K562 (cell line): Measurements from ENCODE around the gene GNG7. TPM values are rescaled to one million over a fixed set of nuclear protein-coding genes. Genes with fewer than 3 reads are reported as not detected.
"Not testable (repeated sequence)": the region's sequence is repeated elsewhere in the genome, so short reads cannot be mapped to it uniquely, and the experiment has no call there.

Experiments
- ATAC-seq: fragments of 200-7000 bp; cut with Tn5 transposase; 3 replicates; pipeline ENCODE4 v1.9.1; 2020; ENCODE audit warnings: moderate library complexity
- BruUV-seq: library from RNA; stranded (reverse); fragments of 400-500 nt; replicated peaks from 2 replicates; lab custom pipeline; 2021; lab: Mats Ljungman, UMichigan
- CTCF ChIA-PET: fragments of 300-600 bp; formaldehyde crosslinking; extraction: SDS; loops from one replicate; lab custom pipeline; 2021; ENCODE audit warnings: low intra/inter-chr PET ratio; lab: Yijun Ruan, JAX
- POLR2A ChIA-PET: fragments of 300-600, 350-650 bp; sonication (Branson Sonifier 250); formaldehyde crosslinking; extraction: SDS; loops from one replicate; lab custom pipeline; 2021; ENCODE audit warnings: antibody characterized with exemption, inconsistent platforms; lab: Yijun Ruan, JAX
- DNase-seq, 4 experiments: peaks; one replicate each; pipeline versions ENCODE4 v3.0.0 to v3.0.0-alpha.2; 2011 to 2018; ENCODE audit warnings: low spot score in 3 of 4, mixed read lengths in 3 of 4; ENCODE audit errors: extremely low read depth in 1 of 4
- FAIRE-seq: peaks from 2 replicates; lab custom pipeline; 2011; peaks lifted over from hg19 to GRCh38; lab: Jason Lieb, UNC
- H2AFZ ChIP-seq: 2 replicates; pipeline ENCODE4 v1.6.0; 2011; ENCODE audit warnings: low read depth, low read length, control low read depth, inconsistent platforms
- H3K27ac ChIP-seq: fragments of 200-600 bp; 3 replicates; pipeline ENCODE4 v1.8.0; 2011; ENCODE audit warnings: low read depth, mild to moderate bottlenecking, control low read depth, inconsistent platforms, low read length, moderate library complexity, mixed read lengths; ENCODE audit errors: extremely low read depth
- H3K27me3 ChIP-seq, 2 experiments: fragments of 300-600 bp in 1 of 2; 2 replicates in 1 of 2; 3 replicates in 1 of 2; pipeline versions ENCODE4 v1.6.0 to v1.8.0; 2011; ENCODE audit warnings: inconsistent platforms in 2 of 2, low read length in 2 of 2, mild to moderate bottlenecking in 1 of 2, mixed read lengths in 1 of 2, moderate library complexity in 1 of 2; ENCODE audit not compliant: control insufficient read depth in 2 of 2, insufficient read depth in 2 of 2
- H3K36me3 ChIP-seq: fragments of 300-600 bp; 3 replicates; pipeline ENCODE4 v1.8.0; 2011; ENCODE audit warnings: mild to moderate bottlenecking, low read length, inconsistent platforms; ENCODE audit not compliant: control insufficient read depth, insufficient read depth
- H3K4me1 ChIP-seq, 2 experiments: fragments of 200-600 bp in 1 of 2; replicated peaks in 1 of 2; 2 replicates in 1 of 2; 3 replicates in 1 of 2; pipeline versions ENCODE4 v1.5.1 to v1.8.0; 2011; ENCODE audit warnings: inconsistent platforms in 2 of 2, low read length in 2 of 2, mild to moderate bottlenecking in 1 of 2, mixed read lengths in 1 of 2, moderate library complexity in 1 of 2; ENCODE audit not compliant: control insufficient read depth in 2 of 2, insufficient read depth in 2 of 2
- H3K4me2 ChIP-seq: 2 replicates; pipeline ENCODE4 v1.6.1; 2011; ENCODE audit warnings: low read length, control low read depth, inconsistent platforms, mixed read lengths; ENCODE audit not compliant: insufficient read depth
- H3K4me3 ChIP-seq: fragments of 200-600 bp; sonication (generic), shearing (Covaris generic); 2 replicates; pipeline ENCODE4 v1.5.1; 2016; ENCODE audit warnings: control low read depth, inconsistent platforms
- H3K79me2 ChIP-seq: fragments of 200-600 bp; 3 replicates; pipeline ENCODE4 v1.8.0; 2011; ENCODE audit warnings: low read length, inconsistent platforms; ENCODE audit not compliant: control insufficient read depth, insufficient read depth
- H3K9ac ChIP-seq, 2 experiments: 2 replicates each; pipeline versions ENCODE4 v1.6.0 to v1.6.1; 2011; ENCODE audit warnings: low read depth in 2 of 2, low read length in 2 of 2, control low read depth in 1 of 2, inconsistent platforms in 1 of 2, mild to moderate bottlenecking in 1 of 2, mixed read lengths in 1 of 2; ENCODE audit not compliant: insufficient read depth in 1 of 2
- H3K9me1 ChIP-seq: one replicate; pipeline ENCODE4 v1.6.0; 2011; ENCODE audit warnings: inconsistent platforms, mild to moderate bottlenecking, low read length, moderate library complexity; ENCODE audit not compliant: control insufficient read depth, insufficient read depth
- H3K9me3 ChIP-seq: replicated peaks from 2 replicates; pipeline ENCODE4 v1.5.1; 2011; ENCODE audit warnings: low read depth, low read length, inconsistent platforms; ENCODE audit not compliant: control insufficient read depth, insufficient read depth
- H4K20me1 ChIP-seq: replicated peaks from 2 replicates; pipeline ENCODE4 v1.6.1; 2011; ENCODE audit warnings: low read length, inconsistent platforms, mixed read lengths; ENCODE audit not compliant: control insufficient read depth, insufficient read depth
- BHLHE40 ChIP-seq: IDR thresholded peaks from 2 replicates; pipeline ENCODE4 v1.6.1; 2011; ENCODE audit warnings: low read length, improper control_type of control experiment
- WGBS: fragments of 100-300 bp; shearing (Covaris generic); methylation state at CpG from one replicate; pipeline ENCODE4 v1.1.6; 2016; ENCODE audit warnings: low coverage, mixed read lengths; ENCODE audit not compliant: insufficient coverage; ENCODE audit errors: missing lambda C conversion rate; 5-methylcytosine and 5-hydroxymethylcytosine counted together
- in situ Hi-C: fragments of 300-500 bp; cut with MboI; formaldehyde crosslinking; loops from 4 replicates; pipeline ENCODE4 v1.15.0; 2018; ENCODE audit warnings: inconsistent platforms, mixed read lengths
- intact Hi-C: fragments of 100-400 bp; cut with micrococcal nuclease; formaldehyde crosslinking; loops from 2 replicates; pipeline ENCODE4 v1.14.2; 2022
- polyA plus RNA-seq, 8 experiments: library from polyadenylated mRNA; depleted of rRNA in 4 of 8; stranded (reverse) in 5 of 8; unstranded in 3 of 8; fragments of >200 nt; fragmentation: Nextera tagmentation in 2 of 8; fragmentation: Illumina TruSeq in 1 of 8; extraction: Ambion mirVana in 2 of 8; extraction: Trizol in 1 of 8; gene quantifications; 2 replicates each; pipeline versions ENCODE4 v1.2.1 to v1.2.3, GENCODE V29; 2011 to 2014; ENCODE audit warnings: inconsistent platforms in 1 of 8, missing spikeins in 1 of 8
- total RNA-seq, 7 experiments: library from RNA; depleted of rRNA in 6 of 7; stranded (reverse); fragments of >200 nt in 6 of 7; fragmentation: Illumina TruSeq in 2 of 7; extraction: Trizol in 2 of 7; gene quantifications; 2 replicates each; pipeline versions ENCODE4 v1.2.1 to v1.2.3, GENCODE V29; 2011 to 2021; ENCODE audit warnings: low replicate concordance in 1 of 7
- TF ChIP-seq, protein P1 (sequence below), 3 experiments: fragments of 200-800 bp in 1 of 3; sonication (Bioruptor generic) in 1 of 3; sonication (generic) in 1 of 3; formaldehyde crosslinking in 1 of 3; IDR thresholded peaks; 2 replicates each; pipeline versions ENCODE4 v1.6.1 to v1.8.0; 2016 to 2022; ENCODE audit warnings: mild to moderate bottlenecking in 2 of 3, missing compliant biosample characterization in 2 of 3, missing genetic modification characterization in 2 of 3, missing genetic modification reagents in 1 of 3

Gene GNG7
- total and polyA plus RNA-seq, 9 of the 15 experiments (the other 6 are each of a cell fraction or from before 2014, with no cell fraction given) = 0.01 to 0.20 (median 0.06) TPM; not detected in 1

GRCh38 chr19:2580396-2580795, 122.1 kb downstream of the GNG7 start:
- H3K9me3 ChIP-seq, BruUV-seq, H3K79me2 ChIP-seq, H4K20me1 ChIP-seq, H3K9me1 ChIP-seq, intact Hi-C loops, H2AFZ ChIP-seq, H3K9ac ChIP-seq, ATAC-seq, in situ Hi-C loops, H3K36me3 ChIP-seq, H3K27ac ChIP-seq, FAIRE-seq, H3K4me3 ChIP-seq, H3K4me2 ChIP-seq, DNase-seq: not testable (repeated sequence)
- POLR2A ChIA-PET = interaction anchor here (1.1 to 3.0 kb wide), 2 partner anchors 103 to 115 kb away, joined by 3 to 26 read pairs; partner anchors contain the start of gene GADD45B
- Histone ChIP-seq H3K27me3 (peaks cover 0 to 29% of the 10 kb centered on the region in 2 experiments; a peak in 3 of 5 replicates), H3K4me1 (peaks cover 0 to 22% of the 10 kb centered on the region in 2 experiments; a peak in 2 of 5 replicates)
- 9% methylated on average over 4 of the region's 5 CpGs for WGBS
- CTCF ChIA-PET = interaction anchor here (0.7 to 3.5 kb wide), 3 partner anchors 30 to 190 kb away, joined by 3 to 47 read pairs (median 6); partner anchors contain the start of gene GADD45B

DNA sequence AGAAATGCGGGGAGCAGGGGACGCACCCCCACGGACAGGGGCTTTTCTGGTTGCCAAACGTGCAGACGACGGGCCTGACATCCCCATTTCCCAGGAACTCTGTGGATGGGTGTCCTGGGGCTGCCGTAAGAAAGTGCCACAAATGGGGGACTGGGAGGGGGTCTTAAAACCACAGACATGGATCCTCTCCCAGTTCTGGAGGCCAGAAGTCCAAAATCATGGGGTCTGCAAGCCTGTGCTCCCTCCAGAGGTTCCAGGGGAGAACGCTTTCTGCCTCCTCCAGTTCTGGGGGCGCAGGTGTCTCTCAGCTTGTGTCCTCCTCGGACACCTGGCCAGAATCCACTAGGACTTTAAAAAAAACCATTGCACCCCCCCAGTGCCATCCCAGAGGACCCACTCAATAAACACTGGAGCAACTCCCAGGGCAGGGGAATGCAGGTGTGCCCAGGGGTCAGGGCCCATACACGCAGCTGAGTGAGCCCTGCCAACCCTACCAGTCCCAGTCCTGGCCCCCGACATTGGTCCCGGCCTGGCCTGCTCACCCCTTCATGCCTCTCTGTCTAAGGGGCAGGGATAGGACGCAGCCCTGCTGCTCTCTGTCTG, 122.7 kb downstream of the GNG7 start:
- H3K27ac ChIP-seq = no peak overlapping the region
- 7% methylated on average over 11 of the region's 14 CpGs for WGBS
- no peaks in the 10 kb centered on the region for H3K36me3 ChIP-seq
- no peaks in the 10 kb centered on the region for H3K9me1 ChIP-seq
- no peak overlapping the region for H3K4me3 ChIP-seq
- in situ Hi-C loops = loop anchor here (5.0 kb wide), 1 partner anchor 107 kb away; no protein-coding TSS in a partner anchor
- H3K9me3 ChIP-seq = no peaks in the 10 kb centered on the region
- DNase-seq (no peak), ATAC-seq (no peak), FAIRE-seq (no peak)
- intact Hi-C loops = loop anchor here (1.0 kb wide), 1 partner anchor 105 kb away; no protein-coding TSS in a partner anchor
- H3K4me2 ChIP-seq = no peak overlapping the region
- H3K27me3 ChIP-seq = peaks cover 0 to 29% of the 10 kb centered on the region in 2 experiments; a peak in 3 of 5 replicates
- peaks cover 0 to 24% of the 10 kb centered on the region in 2 experiments; a peak in 2 of 5 replicates for H3K4me1 ChIP-seq
- 0 out of 2 replicates have a peak overlapping the region, but pooled peaks have one; percentile 44 for H2AFZ ChIP-seq
- ChIA-PET CTCF (interaction anchor here (0.6 to 3.5 kb wide), 3 partner anchors 31 to 796 kb away, joined by 4 to 47 read pairs (median 6); partner anchors contain the start of gene GADD45B), POLR2A (interaction anchor here (0.6 to 3.0 kb wide), 7 partner anchors 8 to 115 kb away, joined by 3 to 26 read pairs (median 3); partner anchors contain the start of gene GADD45B)
- no TSS peak for BruUV-seq
- no peaks in the 10 kb centered on the region for H3K79me2 ChIP-seq
- no peak for TF ChIP-seq BHLHE40
- TF ChIP-seq, protein P1, sequence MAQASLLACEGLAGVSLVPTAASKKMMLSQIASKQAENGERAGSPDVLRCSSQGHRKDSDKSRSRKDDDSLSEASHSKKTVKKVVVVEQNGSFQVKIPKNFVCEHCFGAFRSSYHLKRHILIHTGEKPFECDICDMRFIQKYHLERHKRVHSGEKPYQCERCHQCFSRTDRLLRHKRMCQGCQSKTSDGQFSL (CRISPR knock-in tag; IDR thresholded peaks at IDR 0.05) = no peak
- TF ChIP-seq, protein P1 (tag; IDR thresholded peaks at IDR 0.05) = 0 out of 4 replicates have a peak, but pooled peaks of 1 of the 2 experiments have one; percentile 25
- peak overlapping the region in 1 of 2 experiments; percentile 52; a peak in 1 of 4 replicates for H3K9ac ChIP-seq
- no peaks in the 10 kb centered on the region; the same call in 1 of the 2 replicates for H4K20me1 ChIP-seq
